Measurements from ENCODE around the gene ADAMTS13.
A peak's percentile ranks its signal among the peaks of the same experiment; 100 is the strongest.

GRCh38 chr9:133429641-133430161 lies 7.5 kb downstream of the ADAMTS13 start:
- TF ChIP-seq, protein P1, sequence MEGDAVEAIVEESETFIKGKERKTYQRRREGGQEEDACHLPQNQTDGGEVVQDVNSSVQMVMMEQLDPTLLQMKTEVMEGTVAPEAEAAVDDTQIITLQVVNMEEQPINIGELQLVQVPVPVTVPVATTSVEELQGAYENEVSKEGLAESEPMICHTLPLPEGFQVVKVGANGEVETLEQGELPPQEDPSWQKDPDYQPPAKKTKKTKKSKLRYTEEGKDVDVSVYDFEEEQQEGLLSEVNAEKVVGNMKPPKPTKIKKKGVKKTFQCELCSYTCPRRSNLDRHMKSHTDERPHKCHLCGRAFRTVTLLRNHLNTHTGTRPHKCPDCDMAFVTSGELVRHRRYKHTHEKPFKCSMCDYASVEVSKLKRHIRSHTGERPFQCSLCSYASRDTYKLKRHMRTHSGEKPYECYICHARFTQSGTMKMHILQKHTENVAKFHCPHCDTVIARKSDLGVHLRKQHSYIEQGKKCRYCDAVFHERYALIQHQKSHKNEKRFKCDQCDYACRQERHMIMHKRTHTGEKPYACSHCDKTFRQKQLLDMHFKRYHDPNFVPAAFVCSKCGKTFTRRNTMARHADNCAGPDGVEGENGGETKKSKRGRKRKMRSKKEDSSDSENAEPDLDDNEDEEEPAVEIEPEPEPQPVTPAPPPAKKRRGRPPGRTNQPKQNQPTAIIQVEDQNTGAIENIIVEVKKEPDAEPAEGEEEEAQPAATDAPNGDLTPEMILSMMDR (conservative IDR thresholded peaks at IDR 0.05 in 1 of 2, IDR thresholded peaks at IDR 0.05 in 1 of 2; ENCODE audit: low read depth in 1 of 2, low read length in 2 of 2), result peak in 1 of 2 donors; percentile 29
- TF ChIP-seq EZH2 (IDR thresholded peaks at IDR 0.05; ENCODE audit: low read length, missing control alignments), result no peak
